Activated CD8-positive, alpha-beta memory T cell treated with anti-CD3 and anti-CD28 coated beads, Interleukin-2, amount 10 ng/mL, durations not matched to agents 7 days and 5 days (primary cell): Measurements from ENCODE around the gene ZNF813. TPM values are rescaled to one million over a fixed set of nuclear protein-coding genes. Genes with fewer than 3 reads are reported as not detected.
A peak's percentile ranks its signal among the peaks of the same experiment; 100 is the strongest.
"Not testable (repeated sequence)": the region's sequence is repeated elsewhere in the genome, so short reads cannot be mapped to it uniquely, and the experiment has no call there.

Experiments
- ATAC-seq: fragments of 150-1000 bp; cut with Tn5 transposase; one replicate; pipeline ENCODE4 v1.10.0; 2021; ENCODE audit warnings: moderate library complexity
- CTCF ChIA-PET: fragments of 350-600 bp; sonication (Branson Sonifier 250); formaldehyde crosslinking; loops from one replicate; lab custom pipeline; 2021; ENCODE audit warnings: antibody characterized with exemption; lab: Charles Lee
- DNase-seq: peaks from one replicate; pipeline ENCODE4 v3.0.0-alpha.2; 2020
- H3K27ac Mint-ChIP-seq: one replicate; pipeline ENCODE4 v1.8.0; 2021; ENCODE audit warnings: mild to moderate bottlenecking, mixed read lengths
- H3K27me3 Mint-ChIP-seq: one replicate; pipeline ENCODE4 v1.8.0; 2021; ENCODE audit warnings: mixed read lengths
- H3K36me3 Mint-ChIP-seq: one replicate; pipeline ENCODE4 v1.8.0; 2021; ENCODE audit warnings: mild to moderate bottlenecking, mixed read lengths
- H3K4me1 Mint-ChIP-seq: one replicate; pipeline ENCODE4 v1.8.0; 2021; ENCODE audit warnings: mixed read lengths
- H3K4me3 Mint-ChIP-seq: one replicate; pipeline ENCODE4 v1.8.0; 2021; ENCODE audit warnings: mild to moderate bottlenecking, moderate library complexity, mixed read lengths
- H3K9me3 Mint-ChIP-seq: one replicate; pipeline ENCODE4 v1.8.0; 2022; ENCODE audit warnings: low read depth, mixed read lengths
- total RNA-seq, 2 experiments: library from RNA; stranded (reverse); gene quantifications; one replicate each; pipeline ENCODE4 v1.2.3, GENCODE V29; 2021

ZNF813 gene
- total RNA-seq, 2 experiments from 2014 or later = 5.5 TPM

DNA sequence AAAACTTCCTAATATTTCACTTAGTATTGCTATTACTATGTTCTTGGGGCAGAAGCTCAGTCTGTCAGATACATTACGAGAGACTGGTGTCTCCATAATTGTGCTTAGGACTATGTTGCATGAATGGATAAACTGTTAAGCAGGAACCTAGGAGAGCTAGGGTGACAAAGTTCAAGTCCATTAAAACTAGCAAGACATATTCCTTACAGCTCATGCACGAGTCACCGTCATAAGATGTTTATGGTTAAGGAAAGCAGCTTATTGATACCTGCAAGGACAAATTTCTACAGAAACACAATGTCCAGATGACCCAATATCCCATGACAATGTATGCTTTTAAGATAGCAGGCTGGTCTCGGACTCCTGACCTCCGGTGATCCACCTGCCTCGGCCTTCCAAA lies 5.7 kb upstream of the ZNF813 start:
- Mint-ChIP-seq H3K36me3 (peaks cover 32% of the 10 kb centered on the region), H3K27me3 (peaks cover 3% of the 10 kb centered on the region), H3K4me3 (no peak overlapping the region), H3K27ac (no peak overlapping the region), H3K4me1 (peaks cover 3% of the 10 kb centered on the region), H3K9me3 (peaks cover 44% of the 10 kb centered on the region)
- ATAC-seq = no peak
- CTCF ChIA-PET = no interaction called here
- DNase-seq = no peak

DNA sequence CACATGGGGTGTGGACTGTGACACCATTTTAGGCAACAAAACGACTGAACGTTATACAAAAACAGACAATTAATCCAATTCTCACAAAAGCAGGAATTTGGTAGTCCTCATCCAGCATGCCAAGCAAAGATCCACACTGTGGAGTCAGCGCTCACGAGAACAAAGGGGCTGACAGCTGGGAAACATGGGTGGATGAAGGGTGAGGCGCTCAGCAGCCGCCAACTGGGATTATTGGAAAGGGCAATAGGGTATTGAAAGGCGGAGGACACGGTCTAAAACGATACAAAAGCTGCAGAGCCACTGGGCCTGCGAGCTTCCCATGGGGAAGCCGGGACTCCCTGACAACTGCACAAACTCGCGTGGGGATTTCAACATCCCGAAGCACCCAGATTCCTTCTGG lies 4.7 kb upstream of the ZNF813 start:
- Mint-ChIP-seq H3K27ac (no peak overlapping the region), H3K27me3 (peaks cover 3% of the 10 kb centered on the region), H3K9me3 (peaks cover 36% of the 10 kb centered on the region), H3K4me3 (no peak overlapping the region), H3K4me1 (peaks cover 6% of the 10 kb centered on the region), H3K36me3 (peaks cover 25% of the 10 kb centered on the region)
- no peak for ATAC-seq
- CTCF ChIA-PET = no interaction called here
- DNase-seq = no peak

DNA sequence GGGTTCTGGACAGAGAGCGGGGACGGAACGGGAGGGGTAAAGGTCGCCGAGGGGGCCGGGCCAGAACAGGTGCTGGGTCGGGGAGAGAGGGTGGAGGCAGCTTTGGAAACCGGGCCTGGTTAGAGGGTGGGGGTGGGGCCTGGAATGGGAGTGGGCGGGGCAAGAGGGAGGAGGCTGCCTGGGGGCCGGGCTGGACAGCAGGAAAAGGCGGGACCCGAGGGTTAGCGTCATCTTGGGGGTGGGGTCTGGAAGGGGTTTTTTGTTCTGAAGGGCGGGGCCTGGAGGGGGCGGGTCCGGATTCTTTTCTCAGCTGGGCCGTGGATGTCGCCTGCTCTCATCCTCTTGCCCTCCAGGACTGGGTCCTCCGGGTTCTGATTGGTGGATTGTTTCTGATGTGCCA lies 4.3 kb upstream of the ZNF813 start:
- H3K36me3 Mint-ChIP-seq = peaks cover 22% of the 10 kb centered on the region
- ATAC-seq (no peak), DNase-seq (no peak)
- H3K9me3 Mint-ChIP-seq = peaks cover 34% of the 10 kb centered on the region
- no peak overlapping the region for H3K27ac Mint-ChIP-seq
- H3K4me1 Mint-ChIP-seq = peaks cover 8% of the 10 kb centered on the region
- CTCF ChIA-PET = no interaction called here
- H3K4me3 Mint-ChIP-seq = no peak overlapping the region
- H3K27me3 Mint-ChIP-seq = peaks cover 3% of the 10 kb centered on the region

DNA sequence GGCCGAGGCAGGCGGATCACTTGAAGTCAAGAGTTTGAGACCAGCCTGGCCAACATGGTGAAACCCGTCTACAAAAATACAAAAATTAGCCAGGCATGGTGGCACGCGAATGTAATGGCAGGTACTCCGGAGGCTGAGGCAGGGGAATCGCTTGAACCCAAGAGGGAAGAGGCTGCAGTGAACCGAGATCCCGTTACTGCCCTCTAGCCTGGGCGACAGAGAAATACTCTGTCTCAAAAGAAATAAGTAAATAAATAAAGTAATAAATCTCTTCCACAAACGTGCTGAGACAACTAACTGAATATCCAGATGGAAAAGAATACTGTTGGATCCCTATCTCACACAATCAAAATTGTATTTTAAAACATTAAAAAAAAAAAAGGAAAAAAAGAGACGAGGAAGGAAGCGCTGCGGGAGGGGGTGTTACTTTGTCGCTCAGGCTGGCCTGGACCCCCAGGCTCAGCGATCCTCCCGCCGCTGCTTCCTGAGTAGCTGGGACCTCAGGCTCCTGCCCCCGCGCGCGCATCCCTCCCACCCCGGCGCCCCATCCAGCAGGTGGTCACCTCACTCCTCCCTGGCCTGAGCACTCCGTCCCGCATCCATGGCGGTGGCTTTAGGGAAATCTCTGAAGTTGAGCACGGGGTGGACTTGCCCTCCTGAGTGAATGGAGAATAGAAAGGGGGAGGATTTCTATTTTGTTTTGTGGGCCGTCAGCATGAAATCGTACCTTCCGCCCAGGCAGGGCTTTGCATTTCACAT lies 628 bp upstream of the ZNF813 start:
- CTCF ChIA-PET = no interaction called here
- H3K27ac Mint-ChIP-seq = peak overlapping the region; percentile 92

DNA sequence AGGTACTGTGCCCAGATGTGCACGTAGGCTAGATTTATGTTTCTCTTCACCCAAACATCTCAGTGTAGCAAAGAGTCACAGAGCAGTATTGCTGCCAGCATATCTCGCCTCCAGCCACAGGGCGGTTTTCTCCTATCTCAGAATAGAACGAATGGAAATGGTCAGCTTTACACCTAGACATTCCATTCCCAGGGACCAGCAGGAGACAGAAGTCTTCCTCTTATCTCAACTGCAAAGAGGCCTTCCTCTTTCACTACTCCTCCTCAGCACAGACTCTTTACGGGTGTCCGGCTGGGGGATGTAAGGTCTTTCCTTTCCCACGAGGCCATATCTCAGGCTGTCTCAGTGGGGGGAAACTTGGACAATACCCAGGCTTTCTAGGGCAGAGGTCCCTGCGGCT lies 1.1 kb downstream of the ZNF813 start:
- H3K36me3 Mint-ChIP-seq = peaks cover 35% of the 10 kb centered on the region
- peak overlapping the region; percentile 21 for H3K27ac Mint-ChIP-seq
- H3K4me1 Mint-ChIP-seq = peaks cover 20% of the 10 kb centered on the region
- H3K9me3 Mint-ChIP-seq = peaks cover 13% of the 10 kb centered on the region
- peak overlapping the region; percentile 84 for H3K4me3 Mint-ChIP-seq
- DNase-seq, H3K27me3 Mint-ChIP-seq, CTCF ChIA-PET, ATAC-seq: not testable (repeated sequence)

More for the DNA sequence above, 628 bp upstream of the ZNF813 start:
- DNase-seq = no peak
- peaks cover 20% of the 10 kb centered on the region for H3K4me1 Mint-ChIP-seq
- H3K27me3 Mint-ChIP-seq = peaks cover 3% of the 10 kb centered on the region
- H3K36me3 Mint-ChIP-seq = peaks cover 24% of the 10 kb centered on the region
- ATAC-seq = peak; percentile 13
- H3K4me3 Mint-ChIP-seq = peak overlapping the region; percentile 84
- peaks cover 17% of the 10 kb centered on the region for H3K9me3 Mint-ChIP-seq

DNA sequence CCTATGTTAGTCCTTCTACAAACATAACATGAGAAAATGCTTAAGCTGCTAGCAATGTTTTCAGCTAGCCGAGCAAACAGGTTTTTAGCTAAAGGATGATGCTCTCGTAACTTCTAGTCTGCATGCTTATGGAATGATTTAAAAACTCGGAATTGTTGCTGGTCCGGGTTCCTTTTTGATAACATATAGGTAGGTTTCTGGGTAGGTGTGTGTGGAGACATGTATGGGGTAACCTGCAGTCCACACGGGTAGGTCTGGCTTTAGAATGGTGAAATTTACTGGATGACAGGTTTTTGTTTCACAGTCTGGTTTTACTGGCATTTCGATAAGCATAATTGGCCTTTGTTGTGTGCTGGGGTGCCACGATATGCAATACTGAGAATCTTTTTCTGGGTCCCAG lies 4.4 kb downstream of the ZNF813 start:
- DNase-seq = no peak
- Mint-ChIP-seq H3K27me3 (no peaks in the 10 kb centered on the region), H3K9me3 (peaks cover 11% of the 10 kb centered on the region), H3K4me3 (no peak overlapping the region), H3K36me3 (peaks cover 56% of the 10 kb centered on the region), H3K27ac (no peak overlapping the region), H3K4me1 (peaks cover 17% of the 10 kb centered on the region)
- ATAC-seq = no peak
- CTCF ChIA-PET = no interaction called here

DNA sequence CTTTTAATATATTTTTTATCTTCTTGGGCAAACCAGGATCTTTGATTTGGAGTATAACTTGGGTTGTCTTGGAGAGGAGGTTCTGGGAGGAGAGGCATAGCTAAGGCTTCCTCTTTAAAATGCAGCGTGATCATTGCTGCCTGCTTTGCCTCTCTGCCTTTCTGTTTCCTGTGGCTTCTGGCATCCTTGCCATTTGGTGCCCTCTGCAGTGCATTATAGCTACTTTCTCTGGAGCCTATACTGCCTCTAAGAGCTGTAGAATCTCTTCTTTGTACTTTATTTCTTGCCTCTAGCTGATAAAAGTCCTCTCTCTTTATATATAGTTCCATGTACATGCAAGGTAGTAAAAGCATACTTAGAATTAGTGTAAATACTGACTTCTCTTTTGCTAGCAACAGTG lies 7.3 kb downstream of the ZNF813 start:
- H3K4me3 Mint-ChIP-seq, H3K27ac Mint-ChIP-seq, H3K4me1 Mint-ChIP-seq, ATAC-seq, H3K27me3 Mint-ChIP-seq, DNase-seq, CTCF ChIA-PET: not testable (repeated sequence)
- Mint-ChIP-seq H3K9me3 (peaks cover 19% of the 10 kb centered on the region), H3K36me3 (peaks cover 82% of the 10 kb centered on the region)

DNA sequence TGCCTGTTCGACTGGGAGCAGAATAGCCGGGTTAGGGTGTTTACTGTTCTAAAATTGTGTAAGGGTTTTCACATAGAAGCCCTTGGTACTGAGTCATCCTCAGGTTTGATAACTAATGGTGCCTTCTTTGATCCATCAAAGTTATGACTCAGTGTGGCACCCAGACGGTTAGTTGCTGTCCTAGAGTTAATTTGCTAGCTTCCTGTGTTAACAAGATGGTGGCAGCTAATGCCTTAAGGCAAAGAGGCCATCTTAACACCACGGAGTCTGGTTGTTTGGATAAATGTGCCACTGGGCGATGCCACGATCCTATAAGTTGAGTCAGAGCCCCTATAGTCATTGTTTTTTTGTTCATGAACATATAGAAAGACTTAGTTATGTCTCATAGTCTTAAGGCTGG lies 7.9 kb downstream of the ZNF813 start:
- Mint-ChIP-seq H3K36me3 (peaks cover 86% of the 10 kb centered on the region), H3K9me3 (peaks cover 19% of the 10 kb centered on the region)
- H3K27ac Mint-ChIP-seq, DNase-seq, H3K4me3 Mint-ChIP-seq, H3K27me3 Mint-ChIP-seq, CTCF ChIA-PET, ATAC-seq, H3K4me1 Mint-ChIP-seq: not testable (repeated sequence)

DNA sequence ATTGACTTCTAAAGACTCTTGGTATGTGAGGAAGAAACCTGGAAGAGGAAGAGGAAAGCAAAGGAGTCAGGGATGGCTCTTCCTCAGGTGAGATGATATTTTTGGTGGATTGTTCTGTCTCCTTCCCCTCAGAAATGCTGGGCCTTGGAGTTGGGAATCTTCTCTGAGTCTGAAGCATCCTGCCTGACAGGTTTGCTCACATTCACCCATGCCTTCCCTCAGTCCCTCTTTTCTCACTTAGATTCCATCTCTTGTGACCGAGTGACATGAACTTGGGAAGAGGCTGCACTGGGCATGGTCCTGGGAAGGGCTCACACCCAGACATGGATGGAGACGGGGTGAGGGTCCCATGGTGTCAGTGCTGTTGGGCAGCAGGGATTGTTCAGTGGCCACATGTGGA lies 16.2 kb downstream of the ZNF813 start:
- DNase-seq = not testable (repeated sequence)

DNA sequence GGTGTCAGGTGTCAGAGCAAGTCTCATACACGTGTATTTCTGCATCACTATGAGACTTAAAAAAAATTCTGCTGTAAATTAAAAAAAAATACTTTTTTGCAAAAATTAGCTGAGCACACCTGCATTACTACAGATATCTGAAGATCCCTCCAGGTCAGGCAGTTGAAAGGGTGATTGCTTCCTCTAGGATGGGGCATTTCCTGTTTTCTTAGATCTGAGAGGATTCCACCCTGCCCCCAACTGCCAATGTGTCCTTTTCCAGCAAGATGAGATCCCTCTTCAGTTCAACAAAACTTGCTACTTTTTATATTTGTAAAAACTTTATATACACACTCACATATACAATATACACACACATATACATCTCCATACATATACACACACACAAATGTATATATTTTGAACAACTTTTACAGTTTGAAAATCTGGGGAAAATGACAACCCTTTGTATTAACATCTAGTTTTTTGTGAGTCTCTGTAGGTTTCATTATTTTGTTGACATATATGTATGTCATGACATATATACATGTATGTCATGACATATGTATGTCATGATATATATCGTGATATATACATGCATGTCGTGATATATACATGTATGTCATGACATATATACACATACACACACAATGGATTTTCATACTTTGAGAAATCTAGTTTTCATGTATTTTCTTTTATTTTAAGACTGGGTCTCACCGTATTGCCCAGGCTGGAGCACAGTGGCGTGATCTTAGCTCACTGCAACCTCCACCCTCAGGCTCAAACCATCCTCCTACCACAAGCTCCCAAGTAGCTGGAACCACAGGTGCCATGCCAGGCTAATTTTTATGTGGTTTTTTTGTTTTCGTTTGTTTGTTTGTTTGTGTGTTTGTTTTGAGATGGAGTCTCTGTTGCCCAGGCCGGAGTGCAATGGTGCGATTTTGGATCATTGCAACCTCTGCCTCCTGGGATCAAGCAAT lies 17.8 kb downstream of the ZNF813 start:
- CTCF ChIA-PET = no interaction called here
- H3K4me1 Mint-ChIP-seq = no peaks in the 10 kb centered on the region
- no peak for ATAC-seq

More for the DNA sequence above, 16.2 kb downstream of the ZNF813 start:
- Mint-ChIP-seq H3K36me3 (peaks cover 84% of the 10 kb centered on the region), H3K9me3 (peaks cover 41% of the 10 kb centered on the region)
- H3K4me1 Mint-ChIP-seq, H3K27me3 Mint-ChIP-seq, H3K4me3 Mint-ChIP-seq, H3K27ac Mint-ChIP-seq, CTCF ChIA-PET, ATAC-seq: not testable (repeated sequence)

DNA sequence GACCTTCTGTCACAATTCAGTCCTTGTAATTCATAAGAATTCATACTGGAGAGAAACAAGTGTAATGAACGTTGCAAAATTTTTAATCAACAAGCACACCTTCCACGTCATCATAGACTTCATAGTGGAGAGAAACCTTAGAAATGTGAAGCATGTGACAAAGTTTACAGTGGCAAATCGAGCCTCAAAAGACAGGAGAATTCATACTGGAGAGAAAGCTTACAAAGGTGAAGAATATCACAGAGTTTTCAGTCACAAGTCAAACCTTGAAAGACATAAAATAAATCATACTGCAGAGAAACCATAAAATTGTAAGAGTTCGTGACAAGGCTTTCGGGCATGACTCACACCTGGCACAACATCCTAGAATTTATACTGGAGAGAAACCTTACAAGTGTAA lies 24.6 kb downstream of the ZNF813 start:
- Mint-ChIP-seq H3K4me1 (no peaks in the 10 kb centered on the region), H3K27me3 (no peaks in the 10 kb centered on the region), H3K9me3 (peaks cover 51% of the 10 kb centered on the region), H3K27ac (no peak overlapping the region), H3K36me3 (peaks cover 65% of the 10 kb centered on the region), H3K4me3 (no peak overlapping the region)
- DNase-seq (no peak), ATAC-seq (no peak)
- CTCF ChIA-PET = no interaction called here

More for the DNA sequence above, 17.8 kb downstream of the ZNF813 start:
- H3K27me3 Mint-ChIP-seq = no peaks in the 10 kb centered on the region
- H3K4me3 Mint-ChIP-seq = no peak overlapping the region
- H3K36me3 Mint-ChIP-seq = peaks cover 78% of the 10 kb centered on the region
- H3K9me3 Mint-ChIP-seq = peaks cover 40% of the 10 kb centered on the region
- no peak for DNase-seq
- no peak overlapping the region for H3K27ac Mint-ChIP-seq

DNA sequence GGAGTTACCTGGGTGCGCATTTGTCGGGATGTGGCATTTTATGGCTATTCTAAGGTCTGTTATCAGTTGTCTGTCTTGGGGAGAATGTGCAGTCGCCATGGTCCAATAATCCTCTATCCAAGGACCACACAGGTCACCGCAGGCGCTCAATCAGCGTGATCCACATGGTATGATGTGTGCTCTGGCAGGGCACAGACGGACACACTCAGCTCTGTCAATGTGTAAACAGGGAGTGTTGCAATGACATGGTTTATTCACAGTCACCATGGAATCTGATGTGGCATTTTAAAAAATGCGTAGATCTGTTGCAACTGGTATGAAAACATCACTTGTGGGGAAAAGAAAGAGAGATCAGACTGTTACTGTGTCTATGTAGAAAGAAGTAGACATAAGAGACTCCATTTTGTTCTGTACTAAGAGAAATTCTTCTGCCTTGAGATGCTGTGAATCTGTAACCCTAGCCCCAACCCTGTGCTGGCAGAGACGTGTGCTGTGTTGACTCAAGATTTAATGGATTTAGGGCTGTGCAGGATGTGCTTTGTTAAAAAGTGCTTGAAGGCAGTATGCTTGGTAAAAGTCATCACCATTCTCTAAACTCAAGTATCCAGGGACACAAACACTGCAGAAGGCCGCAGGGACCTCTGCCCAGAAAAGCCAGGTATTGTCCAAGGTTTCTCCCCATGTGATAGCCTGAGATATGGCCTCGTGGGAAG lies 29.9 kb downstream of the ZNF813 start:
- H3K27ac Mint-ChIP-seq, ATAC-seq, H3K27me3 Mint-ChIP-seq, DNase-seq, H3K4me3 Mint-ChIP-seq, H3K4me1 Mint-ChIP-seq, CTCF ChIA-PET: not testable (repeated sequence)
- peaks cover 19% of the 10 kb centered on the region for H3K36me3 Mint-ChIP-seq
- peaks cover 38% of the 10 kb centered on the region for H3K9me3 Mint-ChIP-seq

DNA sequence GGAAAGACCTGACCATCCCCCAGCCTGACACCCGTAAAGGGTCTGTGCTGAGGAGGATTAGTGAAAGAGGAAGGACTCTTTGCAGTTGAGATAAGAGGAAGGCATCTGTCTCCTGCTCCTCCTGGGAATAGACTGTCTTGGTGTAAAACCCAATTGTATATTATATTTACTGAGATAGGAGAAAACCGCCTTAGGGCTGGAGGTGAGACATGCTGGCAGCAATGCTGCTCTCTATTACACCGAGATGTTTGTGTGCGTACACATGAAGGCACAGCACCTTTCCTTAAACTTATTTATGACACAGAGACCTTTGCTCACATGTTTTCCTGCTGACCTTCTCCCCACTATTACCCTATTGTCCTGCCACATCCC lies 30.5 kb downstream of the ZNF813 start:
- H3K4me3 Mint-ChIP-seq, H3K27ac Mint-ChIP-seq, CTCF ChIA-PET, H3K4me1 Mint-ChIP-seq, H3K27me3 Mint-ChIP-seq, ATAC-seq, DNase-seq: not testable (repeated sequence)
- Mint-ChIP-seq H3K36me3 (peaks cover 14% of the 10 kb centered on the region), H3K9me3 (peaks cover 33% of the 10 kb centered on the region)
